GM21723 (cell line): ENCODE results near the gene ARHGEF37.
"Not testable (repeated sequence)": the region's sequence is repeated elsewhere in the genome, so short reads cannot be mapped to it uniquely, and the experiment has no call there.

Experiments used
- ATAC-seq: cut with Tn5 transposase; IDR thresholded peaks from one replicate; pipeline ENCODE4 v1.9.1; 2021; ENCODE audit warnings: mild to moderate bottlenecking, moderate library complexity; ENCODE audit not compliant: unreplicated experiment

The ARHGEF37 gene

GRCh38 chr5:149645236-149645635 is 63.9 kb downstream of the ARHGEF37 start:
- no peak for ATAC-seq

- no peak for ATAC-seq
Observed at GRCh38 chr5:149645725-149646124, 64.4 kb downstream of the ARHGEF37 start.

GRCh38 chr5:149646564-149646963 is 65.3 kb downstream of the ARHGEF37 start:
- no peak for ATAC-seq

GRCh38 chr5:149647334-149647733 is 66.0 kb downstream of the ARHGEF37 start:
- ATAC-seq: no peak

- not testable (repeated sequence) for ATAC-seq
Observed at GRCh38 chr5:149648464-149649393, 67.4 kb downstream of the ARHGEF37 start.

GRCh38 chr5:149649730-149650129 is 68.4 kb downstream of the ARHGEF37 start:
- ATAC-seq: not testable (repeated sequence)

GRCh38 chr5:149651686-149652085 is 70.4 kb downstream of the ARHGEF37 start:
- no peak for ATAC-seq

- no peak for ATAC-seq
Observed at GRCh38 chr5:149652697-149653096, 71.4 kb downstream of the ARHGEF37 start.

- ATAC-seq: no peak
Observed at GRCh38 chr5:149654231-149654630, 72.9 kb downstream of the ARHGEF37 start.

- no peak for ATAC-seq
Observed at GRCh38 chr5:149654883-149655505, 73.7 kb downstream of the ARHGEF37 start.

GRCh38 chr5:149656576-149657182 is 75.4 kb downstream of the ARHGEF37 start:
- no peak for ATAC-seq

- ATAC-seq: no peak
Observed at GRCh38 chr5:149657324-149657723, 76.0 kb downstream of the ARHGEF37 start.

- no peak for ATAC-seq
Observed at GRCh38 chr5:149658299-149658698, 77.0 kb downstream of the ARHGEF37 start.

- ATAC-seq: no peak
Observed at GRCh38 chr5:149664083-149664482, 82.8 kb downstream of the ARHGEF37 start.

GRCh38 chr5:149664666-149665415 is 83.5 kb downstream of the ARHGEF37 start:
- no peak for ATAC-seq

- no peak for ATAC-seq
Observed at GRCh38 chr5:149665416-149666175, 84.3 kb downstream of the ARHGEF37 start.

- ATAC-seq: no peak
Observed at GRCh38 chr5:149666212-149666852, 85.0 kb downstream of the ARHGEF37 start.

GRCh38 chr5:149667084-149667828 is 86.0 kb downstream of the ARHGEF37 start:
- ATAC-seq: no peak

- no peak for ATAC-seq
Observed at GRCh38 chr5:149667829-149668330, 86.6 kb downstream of the ARHGEF37 start.
